SK-N-SH (cell line): ENCODE measurements around the gene ZNF765. TPM values are rescaled to one million over a fixed set of nuclear protein-coding genes. Genes with fewer than 3 reads are reported as not detected.
"Not testable (repeated sequence)": the region's sequence is repeated elsewhere in the genome, so short reads cannot be mapped to it uniquely, and the experiment has no call there.

Source experiments
- CTCF ChIA-PET: fragments of 300-600, 350-600 bp; formaldehyde crosslinking; extraction: SDS; loops from one replicate; lab custom pipeline; 2021; lab: Yijun Ruan, JAX
- POLR2A ChIA-PET: fragments of 350-600 bp; sonication (Branson Sonifier 250); formaldehyde crosslinking; extraction: SDS; loops from one replicate; lab custom pipeline; 2020; ENCODE audit warnings: antibody characterized with exemption, inconsistent platforms; lab: Yijun Ruan, JAX
- DNase-seq: peaks from one replicate; pipeline ENCODE4 v3.0.0; 2012
- H2AFZ ChIP-seq: fragments of 200-600 bp; sonication (generic); 2 replicates; pipeline ENCODE4 v1.8.1; 2016; ENCODE audit warnings: antibody characterized with exemption, mild to moderate bottlenecking, low read depth
- H3F3A ChIP-seq: fragments of 200-600 bp; sonication (generic); replicated peaks from 2 replicates; pipeline ENCODE3; 2016; ENCODE audit warnings: antibody characterized with exemption, mild to moderate bottlenecking; ENCODE audit not compliant: insufficient read depth
- H3K27ac ChIP-seq, 2 experiments: fragments of 200-500 bp in 1 of 2; fragments of 200-600 bp in 1 of 2; sonication (Bioruptor generic) in 1 of 2; sonication (generic), shearing (Covaris generic) in 1 of 2; 2 replicates each; pipeline versions ENCODE4 v1.5.1 to v1.6.1; 2014 to 2016; ENCODE audit warnings: low read depth in 2 of 2, inconsistent platforms in 1 of 2, low read length in 1 of 2, mild to moderate bottlenecking in 1 of 2, mixed read lengths in 1 of 2
- H3K27me3 ChIP-seq: fragments of 200-600 bp; sonication (generic), shearing (Covaris generic); 2 replicates; pipeline ENCODE4 v1.6.1; 2016; ENCODE audit warnings: mixed run types; ENCODE audit not compliant: insufficient read depth
- H3K36me3 ChIP-seq, 2 experiments: fragments of 200-500 bp in 1 of 2; fragments of 200-600 bp in 1 of 2; sonication (Bioruptor generic) in 1 of 2; sonication (generic) in 1 of 2; replicated peaks in 1 of 2; 2 replicates each; pipeline versions ENCODE3 to v1.5.1; 2014 to 2016; ENCODE audit warnings: low read length in 1 of 2, mild to moderate bottlenecking in 1 of 2; ENCODE audit not compliant: insufficient read depth in 2 of 2, control insufficient read depth in 1 of 2
- H3K4me1 ChIP-seq, 2 experiments: fragments of 200-500 bp in 1 of 2; fragments of 200-600 bp in 1 of 2; sonication (Bioruptor generic) in 1 of 2; sonication (generic), shearing (Covaris generic) in 1 of 2; 2 replicates each; pipeline versions ENCODE4 v1.5.1 to v1.6.1; 2014 to 2016; ENCODE audit warnings: low read depth in 1 of 2, low read length in 1 of 2, mixed run types in 1 of 2; ENCODE audit not compliant: insufficient read depth in 2 of 2, control insufficient read depth in 1 of 2
- H3K4me2 ChIP-seq: fragments of 200-600 bp; sonication (generic), shearing (Covaris generic); 2 replicates; pipeline ENCODE4 v1.6.1; 2017; ENCODE audit warnings: mixed run types
- H3K4me3 ChIP-seq, 2 experiments: fragments of 200-500 bp in 1 of 2; fragments of 200-600 bp in 1 of 2; sonication (Bioruptor generic) in 1 of 2; sonication (generic), shearing (Covaris generic) in 1 of 2; 2 replicates each; pipeline versions ENCODE4 v1.5.1 to v1.8.1; 2014 to 2016; ENCODE audit warnings: low read depth in 2 of 2, inconsistent platforms in 1 of 2, low read length in 1 of 2, mild to moderate bottlenecking in 1 of 2, mixed read lengths in 1 of 2, moderate library complexity in 1 of 2
- H3K79me2 ChIP-seq: fragments of 200-600 bp; sonication (generic); 2 replicates; pipeline ENCODE4 v1.8.1; 2017; ENCODE audit warnings: mild to moderate bottlenecking; ENCODE audit not compliant: insufficient read depth
- H3K9ac ChIP-seq: fragments of 200-600 bp; sonication (generic); 2 replicates; pipeline ENCODE4 v1.6.1; 2017; ENCODE audit warnings: mixed run types
- H3K9me2 ChIP-seq: fragments of 200-600 bp; sonication (generic); 2 replicates; pipeline ENCODE4 v1.6.1; 2017; ENCODE audit warnings: mixed run types
- H3K9me3 ChIP-seq: fragments of 200-600 bp; sonication (generic); 2 replicates; pipeline ENCODE4 v1.6.1; 2017; ENCODE audit warnings: mixed run types, mild to moderate bottlenecking, moderate library complexity
- H4K20me1 ChIP-seq: fragments of 200-600 bp; sonication (generic); 2 replicates; pipeline ENCODE4 v1.6.1; 2017; ENCODE audit warnings: mild to moderate bottlenecking, mixed run types; ENCODE audit not compliant: insufficient read depth
- ELF1 ChIP-seq: IDR thresholded peaks from 2 replicates; pipeline ENCODE4 v1.4.0; 2012
- FOSL2 ChIP-seq: IDR thresholded peaks from 2 replicates; pipeline ENCODE4 v1.4.0; 2012; ENCODE audit warnings: low read depth, mild to moderate bottlenecking, moderate library complexity, borderline replicate concordance
- GABPA ChIP-seq: IDR thresholded peaks from 2 replicates; pipeline ENCODE4 v1.4.0; 2012; ENCODE audit warnings: low read depth, mild to moderate bottlenecking
- GATA2 ChIP-seq: sonication (generic); formaldehyde crosslinking; IDR thresholded peaks from 2 replicates; pipeline ENCODE4 v1.5.0; 2020; ENCODE audit warnings: mild to moderate bottlenecking, missing genetic modification reagents
- JUND ChIP-seq: IDR thresholded peaks from 2 replicates; pipeline ENCODE4 v1.4.0; 2012
- NFIC ChIP-seq: IDR thresholded peaks from 2 replicates; pipeline ENCODE4 v1.4.0; 2012; ENCODE audit warnings: borderline replicate concordance
- POLR2AphosphoS5 ChIP-seq: IDR thresholded peaks from 2 replicates; pipeline ENCODE4 v1.6.1; 2012; ENCODE audit warnings: low read depth, low read length
- TAF1 ChIP-seq: IDR thresholded peaks from 2 replicates; pipeline ENCODE4 v1.6.1; 2012; ENCODE audit warnings: low read depth, mild to moderate bottlenecking, low read length, moderate library complexity, borderline replicate concordance
- YY1 ChIP-seq: IDR thresholded peaks from 2 replicates; pipeline ENCODE4 v1.4.0; 2012; ENCODE audit warnings: low read depth, mild to moderate bottlenecking
- ZBTB33 ChIP-seq: IDR thresholded peaks from 2 replicates; pipeline ENCODE4 v1.4.0; 2012; ENCODE audit warnings: low read depth, borderline replicate concordance
- WGBS: methylation state at CpG from one replicate; pipeline ENCODE4 v1.1.6; 2017; ENCODE audit warnings: low lambda C conversion rate; 5-methylcytosine and 5-hydroxymethylcytosine counted together
- polyA plus RNA-seq, 3 experiments: library from polyadenylated mRNA; depleted of rRNA; stranded (reverse); fragments of >200 nt; gene quantifications; 2 replicates each; pipeline ENCODE4 v1.2.3, GENCODE V29; 2012
- TF ChIP-seq, protein P1 (sequence below): fragments of 200-600 bp; sonication (generic); IDR thresholded peaks from 2 replicates; pipeline ENCODE4 v1.6.1; 2017; ENCODE audit warnings: antibody characterized with exemption, mild to moderate bottlenecking, moderate library complexity

ZNF765 gene
- polyA plus RNA-seq, 1 of the 3 experiments (the other 2 are of a cell fraction) = 2.3 TPM

DNA sequence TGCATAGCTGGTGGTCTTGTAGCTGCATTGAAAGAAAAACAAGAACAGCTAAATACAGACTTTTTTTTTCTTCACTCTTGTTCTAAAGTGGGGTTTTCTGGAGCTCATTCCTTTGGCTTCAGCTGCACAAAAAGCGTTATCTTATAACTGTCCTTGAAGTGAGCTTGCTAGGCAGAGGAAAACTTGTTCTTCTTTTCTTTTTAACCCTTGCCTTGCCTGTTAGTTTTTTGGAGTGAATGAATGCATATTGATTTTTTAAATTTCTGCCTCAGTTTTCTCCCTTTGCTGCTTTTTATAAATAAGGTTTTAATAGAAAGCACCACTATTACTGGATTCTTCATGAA, 1.5 kb downstream of the ZNF765 start:
- Histone ChIP-seq H3K27ac (no peak overlapping the region), H3K4me1 (peaks cover 0 to 11% of the 10 kb centered on the region in 2 experiments; a peak in 1 of 4 replicates), H3K9ac (no peak overlapping the region), H3K79me2 (peaks cover 20% of the 10 kb centered on the region), H2AFZ (no peak overlapping the region), H3K4me2 (peak overlapping the region; percentile 95), H4K20me1 (no peaks in the 10 kb centered on the region), H3F3A (peaks cover 10% of the 10 kb centered on the region), H3K9me3 (no peaks in the 10 kb centered on the region; the same call in 1 of the 2 replicates), H3K4me3 (peak overlapping the region in 1 of 2 experiments; percentile 80; a peak in 3 of 4 replicates), H3K27me3 (no peaks in the 10 kb centered on the region), H3K9me2 (no peaks in the 10 kb centered on the region), H3K36me3 (peaks cover 2 to 27% of the 10 kb centered on the region in 2 experiments)
- 66% methylated on average over 1 of the region's 1 CpG for WGBS
- no peak for TF ChIP-seq GATA2 (CRISPR knock-in tag)
- TF ChIP-seq TAF1 = no peak
- TF ChIP-seq GABPA = no peak
- ChIA-PET CTCF (interaction anchor here (1.6 to 1.8 kb wide), 2 partner anchors 28 to 202 kb away, joined by 3 to 4 read pairs; no protein-coding TSS in a partner anchor), POLR2A (no interaction called here)
- no peak for DNase-seq

GRCh38 chr19:53397918-53398317, 3.0 kb downstream of the ZNF765 start:
- Histone ChIP-seq H3K79me2 (peaks cover 20% of the 10 kb centered on the region), H3F3A (peaks cover 10% of the 10 kb centered on the region), H3K4me1 (peaks cover 0 to 11% of the 10 kb centered on the region in 2 experiments; a peak in 1 of 4 replicates), H3K36me3 (peaks cover 4 to 36% of the 10 kb centered on the region in 2 experiments)
- CTCF ChIA-PET, H2AFZ ChIP-seq, POLR2A ChIA-PET, H3K9me3 ChIP-seq, H3K27ac ChIP-seq, H3K4me3 ChIP-seq, H4K20me1 ChIP-seq, DNase-seq, H3K9ac ChIP-seq, H3K4me2 ChIP-seq, H3K27me3 ChIP-seq, H3K9me2 ChIP-seq: not testable (repeated sequence)
- 100% methylated on average over 1 of the region's 1 CpG for WGBS

GRCh38 chr19:53409505-53410204, 14.7 kb downstream of the ZNF765 start:
- Histone ChIP-seq H3K9me3 (peaks cover 16% of the 10 kb centered on the region; the same call in 1 of the 2 replicates), H3K4me3 (no peak overlapping the region), H3K4me2 (no peak overlapping the region), H3K79me2 (no peaks in the 10 kb centered on the region), H3K36me3 (peaks cover 9 to 60% of the 10 kb centered on the region in 2 experiments), H3K9ac (no peak overlapping the region), H3K9me2 (no peaks in the 10 kb centered on the region), H3F3A (no peaks in the 10 kb centered on the region), H2AFZ (no peak overlapping the region), H4K20me1 (no peaks in the 10 kb centered on the region), H3K27me3 (no peaks in the 10 kb centered on the region), H3K4me1 (no peaks in the 10 kb centered on the region), H3K27ac (no peak overlapping the region)
- TF ChIP-seq, protein P1, sequence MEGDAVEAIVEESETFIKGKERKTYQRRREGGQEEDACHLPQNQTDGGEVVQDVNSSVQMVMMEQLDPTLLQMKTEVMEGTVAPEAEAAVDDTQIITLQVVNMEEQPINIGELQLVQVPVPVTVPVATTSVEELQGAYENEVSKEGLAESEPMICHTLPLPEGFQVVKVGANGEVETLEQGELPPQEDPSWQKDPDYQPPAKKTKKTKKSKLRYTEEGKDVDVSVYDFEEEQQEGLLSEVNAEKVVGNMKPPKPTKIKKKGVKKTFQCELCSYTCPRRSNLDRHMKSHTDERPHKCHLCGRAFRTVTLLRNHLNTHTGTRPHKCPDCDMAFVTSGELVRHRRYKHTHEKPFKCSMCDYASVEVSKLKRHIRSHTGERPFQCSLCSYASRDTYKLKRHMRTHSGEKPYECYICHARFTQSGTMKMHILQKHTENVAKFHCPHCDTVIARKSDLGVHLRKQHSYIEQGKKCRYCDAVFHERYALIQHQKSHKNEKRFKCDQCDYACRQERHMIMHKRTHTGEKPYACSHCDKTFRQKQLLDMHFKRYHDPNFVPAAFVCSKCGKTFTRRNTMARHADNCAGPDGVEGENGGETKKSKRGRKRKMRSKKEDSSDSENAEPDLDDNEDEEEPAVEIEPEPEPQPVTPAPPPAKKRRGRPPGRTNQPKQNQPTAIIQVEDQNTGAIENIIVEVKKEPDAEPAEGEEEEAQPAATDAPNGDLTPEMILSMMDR = no peak
- TF ChIP-seq ZBTB33 (no peak), FOSL2 (no peak), NFIC (no peak), YY1 (no peak), JUND (no peak), POLR2AphosphoS5 (no peak), ELF1 (no peak)
- POLR2A ChIA-PET = no interaction called here
- WGBS = 75% methylated on average over 7 of the region's 7 CpGs
- CTCF ChIA-PET = no interaction called here
- DNase-seq = no peak

DNA sequence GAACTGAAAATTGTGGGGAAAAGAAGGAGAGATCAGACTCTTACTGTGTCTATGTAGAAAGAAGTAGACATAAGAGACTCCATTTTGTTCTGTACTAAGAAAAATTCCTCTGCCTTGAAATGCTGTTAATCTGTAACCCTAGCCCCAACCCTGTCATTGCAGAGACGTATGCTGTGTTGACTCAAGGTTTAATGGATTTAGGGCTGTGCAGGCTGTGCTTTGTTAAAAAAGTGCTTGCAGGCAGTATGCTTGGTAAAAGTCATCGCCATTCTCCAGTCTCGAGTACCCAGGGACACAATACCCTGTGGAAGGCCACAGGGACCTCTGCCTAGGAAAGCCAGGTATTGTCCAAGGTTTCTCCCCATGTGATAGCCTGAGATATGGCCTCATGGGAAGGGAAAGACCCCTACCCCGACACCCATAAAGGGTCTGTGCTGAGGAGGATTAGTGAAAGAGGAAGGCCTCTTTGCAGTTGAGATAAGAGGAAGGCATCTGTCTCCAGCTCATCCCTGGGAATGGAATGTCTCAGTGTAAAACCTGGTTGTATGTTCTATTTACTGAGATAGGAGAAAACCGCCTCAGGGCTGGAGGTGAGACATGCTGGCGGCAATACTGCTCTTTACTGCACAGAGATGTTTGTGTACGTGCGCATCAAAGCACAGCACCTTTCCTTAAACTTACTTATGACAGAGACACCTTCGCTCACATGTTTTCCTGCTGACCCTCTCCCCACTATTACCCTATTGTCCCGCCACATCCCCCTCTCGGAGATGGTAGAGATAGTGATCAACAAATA, 25.8 kb downstream of the ZNF765 start:
- H3K9me2 ChIP-seq, H3K79me2 ChIP-seq, DNase-seq, H3K4me3 ChIP-seq, H2AFZ ChIP-seq, CTCF ChIA-PET, H4K20me1 ChIP-seq, H3K4me1 ChIP-seq, H3F3A ChIP-seq, H3K9me3 ChIP-seq, POLR2A ChIA-PET, H3K27me3 ChIP-seq, H3K27ac ChIP-seq, H3K9ac ChIP-seq, H3K36me3 ChIP-seq, H3K4me2 ChIP-seq: not testable (repeated sequence)
- 53% methylated on average over 11 of the region's 11 CpGs for WGBS
